Coronary artery (tissue), 2 donors: ENCODE results near the gene CRYBA2.

Experiments
- DNase-seq: peaks from one replicate; pipeline ENCODE4 v3.0.0-alpha.2; 2017; ENCODE audit warnings: low spot score
- H3K27ac ChIP-seq, 2 donors: fragments of 200-600 bp; sonication (generic); one replicate each; pipeline ENCODE4 v1.5.1; 2016 to 2019
- H3K4me3 ChIP-seq: fragments of 200-600 bp; sonication (generic); 2 replicates; pipeline ENCODE4 v1.5.1; 2016; ENCODE audit warnings: mild to moderate bottlenecking, moderate library complexity
- TF ChIP-seq, protein P1 (sequence below): fragments of 200-600 bp; sonication (generic); IDR thresholded peaks from one replicate; pipeline ENCODE4 v1.5.1; 2019; ENCODE audit warnings: antibody characterized with exemption

CRYBA2 gene

DNA sequence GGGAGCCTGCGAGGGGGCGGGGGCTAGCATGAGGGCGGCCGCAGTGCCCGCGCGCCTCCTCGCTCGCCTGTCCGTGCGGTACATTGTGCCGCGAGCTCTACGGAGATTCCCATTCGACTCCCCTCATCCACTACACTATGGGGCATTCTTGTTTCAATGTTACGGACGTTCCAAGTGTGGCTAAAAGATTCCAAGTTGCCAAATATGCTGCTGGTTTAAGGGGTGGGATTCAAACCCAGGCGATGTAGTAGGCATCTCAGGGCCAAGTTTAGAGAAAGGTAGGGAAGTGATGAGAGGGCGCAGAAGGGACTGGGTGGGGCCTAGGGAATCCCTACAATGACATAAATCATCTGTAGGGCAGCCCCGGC lies 10.0 kb upstream of the CRYBA2 start:
- peak overlapping the region; percentile 57 for H3K4me3 ChIP-seq
- TF ChIP-seq, protein P1, sequence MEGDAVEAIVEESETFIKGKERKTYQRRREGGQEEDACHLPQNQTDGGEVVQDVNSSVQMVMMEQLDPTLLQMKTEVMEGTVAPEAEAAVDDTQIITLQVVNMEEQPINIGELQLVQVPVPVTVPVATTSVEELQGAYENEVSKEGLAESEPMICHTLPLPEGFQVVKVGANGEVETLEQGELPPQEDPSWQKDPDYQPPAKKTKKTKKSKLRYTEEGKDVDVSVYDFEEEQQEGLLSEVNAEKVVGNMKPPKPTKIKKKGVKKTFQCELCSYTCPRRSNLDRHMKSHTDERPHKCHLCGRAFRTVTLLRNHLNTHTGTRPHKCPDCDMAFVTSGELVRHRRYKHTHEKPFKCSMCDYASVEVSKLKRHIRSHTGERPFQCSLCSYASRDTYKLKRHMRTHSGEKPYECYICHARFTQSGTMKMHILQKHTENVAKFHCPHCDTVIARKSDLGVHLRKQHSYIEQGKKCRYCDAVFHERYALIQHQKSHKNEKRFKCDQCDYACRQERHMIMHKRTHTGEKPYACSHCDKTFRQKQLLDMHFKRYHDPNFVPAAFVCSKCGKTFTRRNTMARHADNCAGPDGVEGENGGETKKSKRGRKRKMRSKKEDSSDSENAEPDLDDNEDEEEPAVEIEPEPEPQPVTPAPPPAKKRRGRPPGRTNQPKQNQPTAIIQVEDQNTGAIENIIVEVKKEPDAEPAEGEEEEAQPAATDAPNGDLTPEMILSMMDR = peak; percentile 12
- no peak for DNase-seq
- H3K27ac ChIP-seq = no peak overlapping the region

DNA sequence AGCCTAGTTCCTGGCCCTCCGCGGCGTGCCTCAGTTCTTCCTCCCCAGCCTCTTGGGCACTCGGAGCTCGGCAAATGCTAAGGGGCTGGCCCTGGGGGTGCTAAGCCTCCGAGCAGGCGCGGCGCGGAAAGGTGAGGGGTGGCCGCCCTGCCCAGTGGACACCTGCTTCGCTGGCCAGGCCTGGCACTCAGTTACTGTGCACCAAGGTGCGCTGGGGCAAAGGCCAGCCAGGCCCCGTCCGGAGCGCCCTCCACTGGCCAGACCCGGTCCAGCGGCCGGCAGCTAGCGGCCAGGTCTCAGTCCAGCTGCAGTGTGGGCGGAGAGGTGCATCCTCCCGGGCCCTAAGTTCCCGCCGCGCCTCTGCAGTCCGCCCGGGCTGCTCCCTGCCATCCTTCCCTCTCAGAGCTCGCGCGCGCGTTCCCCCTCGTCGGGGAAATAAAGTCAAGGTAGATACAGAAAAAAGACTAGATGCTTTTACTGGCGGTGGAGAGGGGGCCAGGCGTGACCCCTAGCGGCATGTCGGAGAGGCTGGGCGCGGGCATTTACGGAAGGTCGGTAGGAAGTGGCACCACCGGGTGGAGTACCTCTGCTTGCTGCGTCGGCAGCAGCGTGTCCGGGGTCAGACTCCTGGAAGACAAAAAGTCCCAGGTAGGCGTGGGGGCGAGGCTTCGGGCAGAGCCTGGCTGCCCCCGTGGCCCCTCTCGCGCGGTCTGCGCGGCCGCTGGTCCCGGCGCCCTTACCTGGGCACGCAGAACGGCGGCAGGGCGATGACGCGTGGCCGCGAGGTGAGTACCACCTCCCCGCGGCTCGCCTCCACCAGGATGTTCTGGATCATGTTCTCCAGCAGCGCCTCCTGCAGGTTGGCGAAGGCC lies 9.4 kb upstream of the CRYBA2 start:
- Histone ChIP-seq H3K4me3 (peak overlapping the region; percentile 57), H3K27ac (no peak overlapping the region)
- DNase-seq = no peak
- TF ChIP-seq, protein P1 = peak; percentile 4

DNA sequence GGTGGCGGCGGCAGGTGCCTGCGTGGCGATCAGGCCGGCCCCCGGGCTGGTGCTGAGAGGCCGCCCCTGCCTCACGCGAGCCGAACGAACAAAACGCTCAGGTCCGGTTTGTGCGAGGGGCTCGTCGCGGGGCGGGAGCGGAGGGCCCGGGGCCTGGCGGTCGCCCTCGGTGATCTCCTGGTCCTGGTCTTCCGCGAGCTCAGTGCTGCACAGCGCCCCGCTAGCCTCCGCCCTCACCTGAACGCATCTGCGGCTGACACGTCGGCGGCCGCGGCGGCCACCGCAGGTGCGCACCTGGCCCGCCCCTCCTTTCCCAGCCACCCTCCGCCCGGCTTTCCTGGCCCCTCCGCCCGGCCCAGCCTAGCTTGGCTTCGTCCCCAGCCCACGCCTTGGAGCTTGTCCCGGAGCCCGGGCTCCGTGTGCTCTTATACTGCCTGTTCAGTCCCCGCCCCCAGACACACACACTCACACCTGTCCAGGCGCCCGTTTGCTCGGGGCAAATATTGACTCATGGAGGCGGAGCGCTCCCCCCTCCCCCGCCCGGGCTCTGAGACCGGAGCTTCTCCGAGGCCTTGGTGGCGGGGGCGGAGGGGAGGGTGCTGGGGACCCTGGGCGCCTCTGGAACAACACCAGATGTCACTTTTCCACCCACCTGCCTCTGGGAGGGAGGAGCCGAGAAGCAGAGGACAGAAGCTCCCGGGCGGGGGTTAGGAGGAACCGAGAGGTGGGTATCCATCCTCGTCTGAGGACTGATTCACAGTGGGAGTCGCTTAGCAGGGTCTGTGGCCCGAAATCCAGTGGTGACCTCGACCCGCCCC lies 8.6 kb upstream of the CRYBA2 start:
- no peak for DNase-seq
- H3K27ac ChIP-seq = no peak overlapping the region
- TF ChIP-seq, protein P1 = no peak
- H3K4me3 ChIP-seq = peak overlapping the region; percentile 57

DNA sequence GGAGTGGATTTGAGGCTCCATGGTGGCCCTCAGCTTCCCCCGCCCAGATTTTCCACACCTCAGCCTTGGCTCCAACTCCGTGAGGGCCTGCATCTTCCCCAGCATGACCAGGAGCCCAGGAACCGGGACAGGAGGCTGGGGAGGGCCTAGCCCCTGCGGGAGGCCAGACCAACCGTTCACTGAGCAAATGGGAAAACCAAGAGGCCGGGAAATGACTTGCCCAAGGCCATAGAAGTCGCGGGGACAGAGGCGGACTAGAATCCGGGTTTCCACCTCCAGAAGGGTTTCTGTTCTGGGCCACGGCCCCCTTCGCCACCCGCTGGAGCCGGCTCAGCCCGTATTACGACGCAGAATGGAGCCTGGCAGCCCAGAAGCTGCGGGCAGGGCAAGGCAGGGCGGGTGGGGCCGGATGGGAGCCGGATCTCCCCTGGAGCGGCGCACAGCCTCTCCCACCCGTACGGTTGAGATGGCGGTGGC lies 7.9 kb upstream of the CRYBA2 start:
- TF ChIP-seq, protein P1 = no peak
- DNase-seq = no peak
- Histone ChIP-seq H3K27ac (no peak overlapping the region), H3K4me3 (peak overlapping the region; percentile 57)

DNA sequence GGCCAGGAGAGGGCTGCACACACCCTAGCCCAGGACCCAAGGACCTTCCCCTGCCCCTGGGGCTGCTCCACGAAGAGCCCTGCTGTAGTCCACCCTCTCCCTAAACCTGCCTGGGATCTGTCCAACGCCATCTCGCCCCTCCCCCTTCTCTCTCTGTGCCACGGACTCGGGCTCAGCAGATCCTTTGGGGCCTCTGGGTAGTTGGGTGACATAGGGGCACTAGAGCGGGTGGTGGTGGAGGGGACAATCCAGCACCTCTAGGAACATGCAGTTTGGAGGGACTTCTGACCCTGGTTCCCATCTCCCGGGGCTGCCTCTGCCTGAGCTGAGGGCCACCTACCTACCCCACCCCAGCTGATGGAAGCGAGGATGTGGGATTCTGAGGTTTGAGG lies 7.3 kb upstream of the CRYBA2 start:
- no peak for DNase-seq
- Histone ChIP-seq H3K27ac (no peak overlapping the region), H3K4me3 (no peak overlapping the region)
- TF ChIP-seq, protein P1 = no peak

DNA sequence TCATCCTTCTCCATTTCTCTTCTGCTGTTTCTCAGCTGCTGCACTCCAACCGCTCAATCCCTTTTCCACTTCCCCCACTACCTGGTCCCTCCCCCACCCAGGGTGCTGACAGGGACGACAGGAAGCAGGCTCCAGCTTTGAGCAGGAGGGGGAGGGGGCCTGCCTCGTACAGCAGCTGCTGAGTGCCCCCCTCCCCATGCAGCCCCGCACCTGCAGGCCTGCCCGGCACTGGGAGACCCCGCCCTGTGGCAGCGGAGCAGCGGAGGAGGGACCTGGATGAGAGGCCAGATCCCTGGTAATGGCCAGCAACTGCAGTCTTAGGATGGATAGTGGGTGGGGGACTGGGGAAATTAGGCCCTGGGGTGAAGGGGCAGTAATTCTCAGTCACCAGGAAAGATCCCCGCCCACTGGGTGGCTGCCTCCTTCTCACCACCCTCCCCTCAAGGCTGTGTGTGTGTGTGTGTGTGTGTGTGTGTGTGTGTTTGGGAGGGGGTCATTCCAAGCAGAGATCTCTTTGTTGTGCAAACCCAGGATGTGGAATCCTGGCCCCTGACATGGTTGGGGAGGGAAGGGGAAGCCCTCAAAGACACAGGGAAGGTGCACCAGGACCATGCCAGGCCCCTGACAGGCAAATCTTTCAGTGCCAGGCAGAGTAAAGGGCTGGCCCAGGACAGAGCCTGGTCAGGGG lies 6.8 kb upstream of the CRYBA2 start:
- Histone ChIP-seq H3K27ac (no peak overlapping the region), H3K4me3 (no peak overlapping the region)
- TF ChIP-seq, protein P1 = no peak
- DNase-seq = no peak
